B cell (primary cell): ENCODE results near the gene STK40. TPM values are rescaled to one million over a fixed set of nuclear protein-coding genes. Genes with fewer than 3 reads are reported as not detected.

ENCODE experiments used
- ATAC-seq: fragments of 200-7000 bp; cut with Tn5 transposase; one replicate; pipeline ENCODE4 v1.10.0; 2021; ENCODE audit warnings: low read depth, mild to moderate bottlenecking, moderate number of reproducible peaks, moderate library complexity
- CTCF ChIA-PET: fragments of 350-600 bp; sonication (Branson Sonifier 250); formaldehyde crosslinking; loops from one replicate; lab custom pipeline; 2021; ENCODE audit warnings: antibody characterized with exemption, inconsistent platforms; lab: Charles Lee
- POLR2A ChIA-PET: fragments of 350-600 bp; sonication (Branson Sonifier 250); formaldehyde crosslinking; loops from one replicate; lab custom pipeline; 2021; ENCODE audit warnings: antibody characterized with exemption; lab: Charles Lee
- DNase-seq: peaks from one replicate; pipeline ENCODE4 v3.0.0; 2013
- H2AFZ ChIP-seq: 2 replicates; pipeline ENCODE4 v1.6.1; 2012; ENCODE audit warnings: mild to moderate bottlenecking, low read depth, low read length; ENCODE audit not compliant: insufficient read depth, poor library complexity, severe bottlenecking
- H3K27ac ChIP-seq, 2 donors: 1 replicate in 1 of 2; 2 replicates in 1 of 2; pipeline ENCODE4 v1.5.1; 2012 to 2013; ENCODE audit warnings: low read length in 2 of 2, mild to moderate bottlenecking in 2 of 2, moderate library complexity in 1 of 2
- H3K27me3 ChIP-seq, 4 experiments: fragments of 200-600 bp in 1 of 4; sonication (generic) in 1 of 4; replicated peaks in 1 of 4; 1 replicate in 2 of 4; 2 replicates in 2 of 4; pipeline versions ENCODE4 v1.6.1 to v1.7.0; 2013 to 2016; ENCODE audit warnings: low read length in 3 of 4, mild to moderate bottlenecking in 2 of 4, mixed read lengths in 1 of 4, moderate library complexity in 1 of 4; ENCODE audit not compliant: insufficient read depth in 4 of 4, control insufficient read depth in 3 of 4; ENCODE audit errors: control extremely low read depth in 1 of 4
- H3K36me3 ChIP-seq, 2 experiments: replicated peaks in 1 of 2; 1 replicate in 1 of 2; 2 replicates in 1 of 2; pipeline versions ENCODE4 v1.6.1 to v1.7.1; 2013; ENCODE audit warnings: low read length in 1 of 2; ENCODE audit not compliant: insufficient read depth in 2 of 2, control insufficient read depth in 1 of 2; ENCODE audit errors: control extremely low read depth in 1 of 2, extremely low read depth in 1 of 2
- H3K4me1 ChIP-seq, 2 donors: fragments of 200-600 bp in 1 of 2; sonication (generic) in 1 of 2; 1 replicate in 1 of 2; 2 replicates in 1 of 2; pipeline versions ENCODE4 v1.5.1 to v1.6.1; 2013 to 2017; ENCODE audit warnings: low read length in 2 of 2; ENCODE audit not compliant: control insufficient read depth in 2 of 2, insufficient read depth in 2 of 2
- H3K4me2 ChIP-seq: replicated peaks from 2 replicates; pipeline ENCODE3; 2012; ENCODE audit warnings: mild to moderate bottlenecking, low read depth, low read length; ENCODE audit not compliant: poor library complexity, severe bottlenecking
- H3K4me3 ChIP-seq, 5 experiments: fragments of 200-600 bp in 1 of 5; sonication (generic) in 1 of 5; 1 replicate in 3 of 5; 2 replicates in 2 of 5; pipeline versions ENCODE4 v1.5.1 to v1.7.0; 2011 to 2016; ENCODE audit warnings: low read length in 4 of 5, mild to moderate bottlenecking in 4 of 5, low read depth in 2 of 5, control low read depth in 1 of 5, moderate library complexity in 1 of 5; ENCODE audit not compliant: insufficient read depth in 1 of 5; ENCODE audit errors: control extremely low read depth in 1 of 5, extremely low read depth in 1 of 5
- H3K79me2 ChIP-seq: fragments of 200-600 bp; sonication (generic); one replicate; pipeline ENCODE4 v1.6.0; 2016; ENCODE audit warnings: low read length; ENCODE audit not compliant: control insufficient read depth, insufficient read depth
- H3K9ac ChIP-seq: fragments of 200-600 bp; sonication (generic); 2 replicates; pipeline ENCODE4 v1.6.1; 2017; ENCODE audit warnings: mild to moderate bottlenecking, low read length, moderate library complexity
- H3K9me3 ChIP-seq, 3 donors: one replicate each; pipeline versions ENCODE4 v1.6.1 to v1.7.1; 2013; ENCODE audit warnings: low read length in 2 of 3; ENCODE audit not compliant: control insufficient read depth in 2 of 3, insufficient read depth in 1 of 3; ENCODE audit errors: control extremely low read depth in 1 of 3
- H4K20me1 ChIP-seq: 2 replicates; pipeline ENCODE4 v1.6.0; 2012; ENCODE audit warnings: mild to moderate bottlenecking, low read length; ENCODE audit not compliant: insufficient read depth, control insufficient read depth, poor library complexity, severe bottlenecking
- H3K27ac Mint-ChIP-seq: one replicate; pipeline ENCODE4 v1.8.0; 2021; ENCODE audit warnings: mixed read lengths
- H3K27me3 Mint-ChIP-seq: one replicate; pipeline ENCODE4 v1.8.0; 2021; ENCODE audit warnings: mixed read lengths
- H3K4me1 Mint-ChIP-seq: one replicate; pipeline ENCODE4 v1.8.0; 2021; ENCODE audit warnings: mixed read lengths
- H3K4me3 Mint-ChIP-seq: one replicate; pipeline ENCODE4 v1.8.0; 2021; ENCODE audit warnings: mixed read lengths
- H3K9me3 Mint-ChIP-seq: one replicate; pipeline ENCODE4 v1.8.0; 2022; ENCODE audit warnings: mixed read lengths; ENCODE audit not compliant: insufficient read depth
- CTCF ChIP-seq: fragments of 200-600 bp; IDR thresholded peaks from one replicate; pipeline ENCODE4 v1.8.0; 2022; ENCODE audit warnings: antibody characterized with exemption, mild to moderate bottlenecking
- EZH2 ChIP-seq: IDR thresholded peaks from 2 replicates; pipeline ENCODE4 v1.6.1; 2012; ENCODE audit warnings: borderline replicate concordance, low read depth, mild to moderate bottlenecking, moderate library complexity, low read length; ENCODE audit not compliant: insufficient read depth, poor library complexity, severe bottlenecking
- WGBS: methylation state at CpG from one replicate; pipeline ENCODE4 v1.1.5; 2013; ENCODE audit warnings: missing lambda C conversion rate; ENCODE audit not compliant: insufficient coverage; 5-methylcytosine and 5-hydroxymethylcytosine counted together
- intact Hi-C: fragments of 100-400 bp; cut with micrococcal nuclease; formaldehyde crosslinking; loops from one replicate; pipeline ENCODE4 v1.10.0; 2022
- polyA plus RNA-seq: library from polyadenylated mRNA; depleted of rRNA; stranded (reverse); fragments of >200 nt; gene quantifications from 2 replicates; pipeline ENCODE4 v1.2.3, GENCODE V29; 2012
- total RNA-seq, 2 donors: library from RNA; stranded (reverse); fragments of 120-200 nt in 1 of 2; gene quantifications; 1 replicate in 1 of 2; 2 replicates in 1 of 2; pipeline versions ENCODE4 v1.2.3 to v1.2.4, GENCODE V29; 2013 to 2022

The STK40 gene
- total and polyA plus RNA-seq, 2 donors (not counting 1 experiment from before 2014, with no cell fraction given) = 53.1 to 69.1 TPM

- ChIA-PET POLR2A (interaction anchor here (0.6 kb wide), 1 partner anchor 17 kb away, joined by 3 read pairs; no protein-coding TSS in a partner anchor), CTCF (interaction anchor here (0.7 to 1.8 kb wide), 3 partner anchors 11 to 61 kb away, joined by 3 to 9 read pairs (median 5); no protein-coding TSS in a partner anchor)
- DNase-seq = no peak
- Mint-ChIP-seq H3K4me1 (peaks cover 18% of the 10 kb centered on the region), H3K9me3 (no peaks in the 10 kb centered on the region), H3K27me3 (no peaks in the 10 kb centered on the region), H3K27ac (peak overlapping the region; percentile 88), H3K4me3 (no peak overlapping the region)
- Histone ChIP-seq H3K9ac (no peak overlapping the region), H3K79me2 (peaks cover 59% of the 10 kb centered on the region), H3K9me3 (no peaks in the 10 kb centered on the region), H3K27me3 (no peaks in the 10 kb centered on the region), H2AFZ (no peak overlapping the region), H3K27ac (peak overlapping the region; percentile 71 to 74), H3K4me3 (no peak overlapping the region), H3K36me3 (peaks cover 8 to 81% of the 10 kb centered on the region in 2 experiments), H3K4me2 (no peak overlapping the region), H3K4me1 (peaks cover 11 to 20% of the 10 kb centered on the region in 2 donors), H4K20me1 (peaks cover 39% of the 10 kb centered on the region)
- 99% methylated on average over 8 of the region's 13 CpGs for WGBS
- TF ChIP-seq EZH2 = no peak
- TF ChIP-seq CTCF = no peak
- ATAC-seq = no peak
- intact Hi-C loops = no loop called here
Measured at GRCh38 chr1:36358514-36359084, 27.1 kb downstream of the STK40 start.

- ChIA-PET POLR2A (no interaction called here), CTCF (interaction anchor here (0.8 to 1.7 kb wide), 2 partner anchors 31 to 49 kb away, joined by 3 to 4 read pairs; partner anchors contain the start of gene SH3D21)
- no peak overlapping the region for H2AFZ ChIP-seq
- Mint-ChIP-seq H3K9me3 (no peaks in the 10 kb centered on the region), H3K4me3 (no peak overlapping the region), H3K27ac (no peak overlapping the region), H3K27me3 (no peaks in the 10 kb centered on the region), H3K4me1 (peaks cover 21% of the 10 kb centered on the region)
- WGBS = 86% methylated on average over 4 of the region's 4 CpGs
- ATAC-seq (no peak), DNase-seq (no peak)
- peaks cover 19% of the 10 kb centered on the region for H4K20me1 ChIP-seq
- H3K27ac ChIP-seq = no peak overlapping the region
- peaks cover 12 to 84% of the 10 kb centered on the region in 2 experiments for H3K36me3 ChIP-seq
- TF ChIP-seq EZH2 = no peak
- TF ChIP-seq CTCF = no peak
- peaks cover 32% of the 10 kb centered on the region for H3K79me2 ChIP-seq
- no peak overlapping the region for H3K9ac ChIP-seq
- no peaks in the 10 kb centered on the region for H3K9me3 ChIP-seq
- no peak overlapping the region for H3K4me2 ChIP-seq
- H3K4me3 ChIP-seq = no peak overlapping the region
- no peaks in the 10 kb centered on the region for H3K27me3 ChIP-seq
- H3K4me1 ChIP-seq = peaks cover 15 to 27% of the 10 kb centered on the region in 2 donors
- intact Hi-C loops = no loop called here
Measured at GRCh38 chr1:36355811-36356210, 29.9 kb downstream of the STK40 start.
